Central memory CD4-positive, alpha-beta T cell (primary cell): ENCODE measurements around the gene CYP3A7.
"Not testable (repeated sequence)": the region's sequence is repeated elsewhere in the genome, so short reads cannot be mapped to it uniquely, and the experiment has no call there.

Experiments
- DNase-seq: peaks from one replicate; pipeline ENCODE4 v3.0.0; 2022

Gene CYP3A7

DNA sequence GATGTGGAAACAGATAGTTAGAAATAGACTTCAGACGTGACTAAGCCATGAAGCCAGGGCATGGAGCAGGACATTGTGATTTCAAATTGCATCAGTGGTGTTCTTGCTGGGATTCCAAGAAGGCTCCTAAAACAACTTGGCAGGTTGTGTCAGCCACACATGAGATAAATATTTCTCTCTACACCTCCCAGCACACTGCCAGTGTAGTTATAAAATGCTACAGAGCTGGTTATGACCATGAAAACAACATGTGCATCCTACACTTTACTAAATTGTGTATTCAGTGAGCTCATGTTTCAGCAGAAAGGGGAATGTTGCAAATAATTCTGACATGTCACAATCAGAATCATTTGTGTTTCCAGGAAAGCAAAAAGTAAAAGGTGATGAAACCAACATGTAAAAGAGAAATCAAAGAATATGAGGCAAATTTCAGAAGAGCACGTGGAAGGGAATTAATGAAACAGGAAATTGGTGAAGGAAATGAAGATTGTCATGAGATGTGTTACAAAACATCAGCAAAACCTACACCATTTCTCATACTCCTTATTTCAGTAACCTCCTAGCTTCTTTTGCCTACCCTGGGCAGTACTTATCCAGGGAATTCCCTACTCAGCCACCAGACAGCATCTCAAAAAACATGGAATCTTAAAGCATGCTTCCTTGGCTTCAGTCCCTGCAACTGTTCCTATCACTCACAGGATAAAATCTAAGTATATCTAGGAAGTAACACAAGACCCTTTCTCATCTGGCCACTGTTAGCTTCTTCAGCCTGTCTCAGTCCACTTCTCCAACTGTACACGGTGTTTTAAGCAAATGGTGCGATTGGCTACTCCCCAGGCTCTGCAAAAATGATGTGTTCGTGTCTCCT lies 5.8 kb upstream of the CYP3A7 start:
- DNase-seq = no peak

DNA sequence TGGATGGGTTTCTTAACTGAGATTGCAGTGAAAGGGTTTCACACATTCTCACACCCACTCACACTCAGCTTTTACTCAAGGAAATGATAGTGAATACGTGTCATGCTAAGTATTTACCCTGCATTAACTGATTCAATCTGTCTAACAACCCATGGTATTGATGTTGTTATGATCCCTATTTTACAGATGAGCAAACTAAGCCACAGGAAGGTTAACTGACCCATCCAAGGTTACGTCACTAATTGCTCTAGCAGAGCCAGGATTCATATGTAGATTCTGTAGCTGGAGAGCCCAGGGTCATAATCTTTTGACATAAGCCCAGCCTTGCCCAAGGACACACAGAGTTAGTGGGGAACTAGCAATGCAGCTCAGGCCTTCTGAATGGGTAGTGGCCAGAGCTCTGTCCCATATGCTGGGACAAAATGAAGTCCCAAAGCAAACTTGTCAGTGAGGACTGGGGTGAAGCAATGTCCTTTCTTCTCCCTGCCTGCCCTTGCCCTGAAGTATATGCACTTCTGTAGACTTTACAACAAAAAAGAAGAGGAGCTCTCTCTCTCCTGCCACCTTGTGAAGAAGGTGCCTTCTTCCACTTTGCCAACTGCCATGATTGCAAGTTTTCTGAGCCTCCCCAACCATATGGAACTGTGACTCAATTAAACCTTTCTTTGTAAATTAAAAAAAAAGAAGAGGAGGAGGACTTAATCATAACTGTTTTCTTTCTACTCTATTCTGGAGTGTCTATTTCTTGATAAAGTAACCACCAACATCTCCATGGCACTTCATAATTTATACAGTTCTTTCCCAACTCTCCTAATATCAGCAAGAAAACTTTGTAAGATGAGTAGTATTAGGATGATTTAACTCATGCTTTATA lies 4.9 kb upstream of the CYP3A7 start:
- no peak for DNase-seq

DNA sequence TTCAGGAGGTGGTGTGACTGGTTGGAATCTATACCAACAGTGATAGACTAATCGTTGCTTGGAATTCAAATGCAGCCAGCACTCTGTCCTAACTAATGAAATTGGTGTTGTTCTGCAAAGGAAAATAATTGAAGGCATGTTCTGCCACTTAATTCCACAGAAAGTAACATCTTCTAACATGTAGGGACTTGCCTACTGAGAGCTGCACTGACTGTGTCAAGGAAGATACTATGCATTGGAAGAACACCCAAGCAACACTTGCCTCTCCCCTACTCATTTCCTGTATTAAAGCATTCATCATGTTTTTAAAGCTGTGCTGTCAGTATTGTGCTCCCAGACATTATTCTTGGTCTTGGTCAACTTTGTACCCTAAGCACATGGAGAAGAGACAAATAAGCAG lies 2.7 kb upstream of the CYP3A7 start:
- no peak for DNase-seq

DNA sequence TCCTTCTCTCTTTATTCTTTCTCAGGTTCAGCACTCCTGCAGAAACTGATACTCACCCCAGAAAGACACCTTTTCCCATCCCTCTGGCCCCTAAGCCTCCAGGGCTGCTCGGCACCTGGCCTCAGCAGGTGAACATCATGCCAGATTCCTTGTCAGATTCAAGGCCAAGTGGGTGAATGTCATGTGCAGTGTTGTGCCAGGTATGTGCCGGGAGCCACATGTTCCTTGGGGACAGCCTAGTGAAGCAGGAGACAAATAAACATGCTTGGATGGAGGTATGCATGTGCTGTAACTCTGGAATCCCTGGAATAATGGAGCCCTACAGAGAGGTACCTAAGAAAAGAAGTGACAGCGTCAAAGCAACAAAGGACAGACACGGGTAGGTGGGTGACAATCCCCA lies 1.7 kb upstream of the CYP3A7 start:
- DNase-seq = not testable (repeated sequence)

DNA sequence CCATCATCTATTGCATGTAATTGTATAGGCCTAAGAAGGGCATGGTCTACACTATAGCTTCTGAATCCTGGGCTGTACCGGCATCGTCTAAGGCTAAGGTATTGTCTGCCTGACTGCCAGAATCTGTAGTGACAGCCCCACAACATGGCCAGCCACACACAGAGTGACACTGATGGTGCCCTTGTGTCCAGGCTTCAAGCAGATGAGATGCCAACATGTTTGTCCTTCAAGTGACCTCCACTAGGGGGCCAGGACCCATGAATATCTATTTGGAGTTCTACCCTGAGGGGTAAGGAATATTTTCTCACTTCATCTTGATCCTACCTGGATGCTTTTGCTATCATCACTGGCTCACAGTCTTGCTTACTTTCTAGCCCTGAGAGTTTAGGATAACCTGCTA lies 1.5 kb downstream of the CYP3A7 start:
- DNase-seq = no peak

DNA sequence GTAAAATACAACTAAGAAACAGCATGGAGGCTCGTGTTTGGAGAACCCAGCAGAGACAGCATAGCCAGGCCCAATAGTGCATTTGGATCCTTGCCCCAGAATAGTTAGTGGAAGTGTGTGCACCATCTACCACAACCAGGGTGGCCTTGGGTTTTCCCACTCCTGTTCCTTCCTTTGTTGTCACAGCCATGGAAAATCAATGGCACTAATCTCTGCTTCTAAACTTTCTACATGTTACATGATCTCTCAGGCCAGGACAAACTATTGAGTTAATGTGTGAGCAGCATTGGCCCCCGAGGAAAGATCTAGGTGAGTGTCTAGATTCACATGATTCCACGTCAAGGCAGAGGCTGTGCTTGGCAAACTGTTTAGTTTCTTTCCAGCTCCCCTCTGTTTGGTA lies 2.0 kb downstream of the CYP3A7 start:
- no peak for DNase-seq

DNA sequence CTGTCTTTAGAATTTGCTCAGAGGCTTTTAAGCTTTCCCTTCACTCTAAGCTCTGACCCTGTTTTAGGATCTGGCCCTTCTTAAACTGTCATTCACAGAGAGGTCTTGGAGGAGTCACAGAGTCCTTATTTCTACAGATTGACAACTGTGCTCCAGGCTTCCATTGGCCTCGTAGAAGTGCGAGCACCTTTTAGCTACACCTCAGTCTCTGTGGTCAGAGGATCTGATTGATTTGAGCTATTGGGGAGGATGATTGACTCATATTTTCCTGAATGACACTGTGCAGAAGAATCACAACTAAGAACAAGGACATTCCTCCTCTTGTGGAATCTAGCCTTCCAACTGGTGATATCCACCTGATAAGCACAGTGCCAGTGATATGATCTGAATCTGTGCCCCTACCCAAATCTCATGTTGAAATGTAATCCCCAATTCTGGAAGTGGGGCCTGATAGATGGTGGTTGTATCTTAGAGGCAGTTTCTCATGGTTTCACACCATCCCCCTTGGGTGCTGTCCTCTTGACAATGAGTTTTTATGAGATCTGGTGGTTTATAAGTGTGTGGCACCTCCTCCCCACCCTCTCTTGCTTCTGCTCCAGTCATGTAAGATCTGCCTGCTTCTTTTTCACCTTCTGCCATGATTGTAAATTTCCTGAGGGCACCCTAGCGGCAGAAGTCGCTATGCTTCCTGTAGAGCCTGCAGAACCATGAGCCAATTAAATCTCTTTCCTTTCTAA lies 3.2 kb downstream of the CYP3A7 start:
- no peak for DNase-seq

DNA sequence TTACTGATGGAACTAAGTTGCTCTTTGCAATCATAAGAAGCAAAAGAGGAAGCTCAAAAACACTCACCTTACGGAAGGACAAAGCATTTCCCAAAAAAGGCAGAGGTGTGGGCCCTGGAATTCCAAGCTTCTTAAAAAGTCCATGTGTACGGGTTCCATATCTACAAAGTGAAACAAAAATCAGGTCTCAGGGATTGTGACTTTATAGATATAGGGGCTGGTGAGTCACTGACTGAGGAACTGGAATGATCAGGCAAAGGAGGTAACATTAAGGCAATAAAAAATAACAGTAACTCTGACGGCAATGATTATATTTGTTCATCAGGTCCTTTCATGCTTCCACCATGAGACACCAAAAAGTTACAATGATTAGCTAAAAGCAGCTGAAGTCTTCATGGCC lies 4.0 kb downstream of the CYP3A7 start:
- DNase-seq = no peak

DNA sequence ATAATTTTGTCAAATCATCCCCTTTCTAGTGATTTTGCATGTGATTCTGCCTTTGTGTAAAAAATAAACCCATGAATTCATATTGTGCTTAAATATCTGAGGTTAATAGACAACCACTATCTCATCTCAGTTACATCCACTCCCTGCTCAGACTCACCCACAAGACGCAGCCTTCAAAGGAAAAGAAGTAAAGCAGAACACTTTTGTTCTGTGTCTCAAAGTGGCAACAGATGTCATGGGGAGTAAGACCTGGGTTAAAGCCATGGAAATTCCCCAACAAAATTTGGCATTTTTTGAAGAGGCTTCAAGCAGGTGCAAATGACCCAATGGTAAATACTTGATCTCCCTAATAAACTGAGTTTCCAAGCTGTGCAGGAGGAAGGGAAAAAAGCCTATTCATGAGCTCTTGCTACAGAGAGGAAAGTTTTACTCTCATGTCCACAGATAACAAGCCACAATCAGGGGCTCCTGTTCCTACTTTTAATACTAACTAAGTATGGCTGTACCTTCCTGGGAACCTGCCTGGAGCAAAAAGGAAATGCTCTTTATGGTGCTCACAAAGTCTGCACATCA lies 4.7 kb downstream of the CYP3A7 start:
- DNase-seq = no peak

DNA sequence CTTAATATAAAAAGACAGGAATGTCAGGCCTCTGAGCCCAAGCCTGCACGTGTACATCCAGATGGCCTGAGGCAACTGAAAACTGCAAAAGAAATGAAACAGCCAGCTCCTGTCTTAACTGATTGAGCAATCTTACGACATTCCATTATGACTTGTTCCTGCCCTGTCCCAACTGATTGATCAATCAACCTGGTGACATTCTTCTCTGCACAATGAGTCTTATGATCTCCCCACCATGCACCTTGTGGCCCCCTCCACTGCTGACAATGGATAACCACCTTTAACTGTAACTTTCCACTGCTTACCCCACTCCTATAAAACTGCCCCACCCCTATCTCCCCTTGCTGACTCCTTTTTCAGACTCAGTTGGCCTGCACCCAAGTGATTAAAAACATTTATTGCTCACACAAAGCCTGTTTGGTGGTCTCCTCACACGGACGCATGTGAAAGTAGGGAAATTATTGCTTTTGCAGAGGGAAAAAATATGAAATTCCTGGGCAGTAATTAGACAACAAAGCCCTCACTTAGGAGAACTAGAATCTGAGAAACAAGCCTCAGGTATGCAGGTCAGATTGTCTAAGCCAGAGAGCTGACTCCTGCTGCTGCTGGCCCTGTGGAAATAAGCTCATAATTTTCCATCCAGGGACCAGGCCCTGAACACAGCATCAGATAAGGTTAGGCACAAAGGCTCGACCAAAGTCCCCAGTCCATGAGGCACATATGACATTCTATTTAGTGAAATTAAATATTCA lies 5.3 kb downstream of the CYP3A7 start:
- DNase-seq = no peak

DNA sequence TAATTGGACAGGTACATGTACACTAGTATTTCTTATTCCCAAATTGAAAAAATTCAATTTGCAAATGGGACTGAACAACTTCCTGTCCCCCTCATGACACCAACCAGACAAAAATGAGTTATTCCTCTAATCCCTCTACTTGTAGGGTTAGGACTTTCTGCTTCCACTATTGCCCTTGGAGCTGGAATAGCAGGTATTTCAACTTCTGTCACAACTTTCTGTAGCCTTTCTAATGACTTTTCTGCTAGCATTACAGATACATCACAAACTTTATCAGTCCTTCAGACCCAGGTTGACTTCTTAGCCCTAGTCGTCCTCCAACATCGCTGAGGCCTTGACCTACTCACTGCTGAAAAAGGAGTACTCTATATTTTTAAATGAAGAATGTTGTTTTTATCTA lies 6.4 kb downstream of the CYP3A7 start:
- DNase-seq = no peak

DNA sequence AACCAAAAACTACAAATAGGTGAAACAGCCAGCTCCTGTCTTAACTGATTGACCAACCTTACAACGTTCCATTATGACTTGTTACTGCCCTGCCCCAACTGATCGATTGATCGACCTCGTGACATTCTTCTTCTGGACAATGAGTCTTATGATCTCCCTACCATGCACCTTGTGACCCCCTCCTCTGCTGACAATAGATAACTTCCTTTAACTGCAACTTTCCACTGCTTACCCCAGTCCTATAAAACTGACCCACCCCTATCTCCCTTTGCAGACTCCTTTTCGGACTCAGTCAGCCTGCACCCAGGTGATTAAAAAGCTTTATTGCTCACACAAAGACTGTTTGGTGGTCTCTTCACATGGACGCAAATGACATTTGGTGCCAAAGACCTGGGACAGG lies 11.8 kb downstream of the CYP3A7 start:
- not testable (repeated sequence) for DNase-seq

DNA sequence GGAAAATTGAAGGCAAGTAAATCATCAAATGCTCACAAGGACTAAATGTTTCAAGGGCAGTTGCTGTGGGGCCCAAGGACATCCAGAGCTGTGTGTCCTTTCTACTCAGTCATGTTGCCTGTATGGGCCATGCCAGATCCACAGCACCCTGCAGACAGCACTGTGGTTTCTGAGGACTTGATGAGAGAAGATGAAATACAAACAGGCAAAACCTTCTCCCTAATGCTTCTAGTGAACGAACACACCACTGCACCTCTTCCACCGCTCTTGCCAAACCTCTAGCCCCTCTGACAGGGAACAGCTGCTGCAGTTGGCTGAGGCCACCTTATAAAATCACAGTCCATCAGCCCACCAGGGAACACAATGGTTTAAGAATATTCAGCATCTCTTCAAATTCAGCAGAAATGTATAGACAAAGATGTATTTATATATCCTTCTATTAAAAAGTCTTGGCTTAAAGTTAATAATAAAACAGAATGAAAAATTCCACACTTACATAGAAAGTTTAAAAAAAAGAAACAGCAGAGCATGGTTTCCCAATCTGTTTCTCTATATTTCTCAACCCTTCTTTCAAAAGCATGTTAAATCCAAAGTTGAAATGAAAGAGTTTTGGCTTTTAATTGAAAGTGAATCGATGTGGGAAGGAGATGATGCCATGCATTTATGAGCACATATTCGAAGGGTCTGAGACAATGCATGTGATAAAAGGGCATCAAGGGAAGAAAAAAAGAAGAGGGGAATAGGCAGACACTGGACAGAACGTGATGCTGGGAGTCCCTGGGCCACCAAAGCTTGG lies 14.0 kb downstream of the CYP3A7 start:
- no peak for DNase-seq

DNA sequence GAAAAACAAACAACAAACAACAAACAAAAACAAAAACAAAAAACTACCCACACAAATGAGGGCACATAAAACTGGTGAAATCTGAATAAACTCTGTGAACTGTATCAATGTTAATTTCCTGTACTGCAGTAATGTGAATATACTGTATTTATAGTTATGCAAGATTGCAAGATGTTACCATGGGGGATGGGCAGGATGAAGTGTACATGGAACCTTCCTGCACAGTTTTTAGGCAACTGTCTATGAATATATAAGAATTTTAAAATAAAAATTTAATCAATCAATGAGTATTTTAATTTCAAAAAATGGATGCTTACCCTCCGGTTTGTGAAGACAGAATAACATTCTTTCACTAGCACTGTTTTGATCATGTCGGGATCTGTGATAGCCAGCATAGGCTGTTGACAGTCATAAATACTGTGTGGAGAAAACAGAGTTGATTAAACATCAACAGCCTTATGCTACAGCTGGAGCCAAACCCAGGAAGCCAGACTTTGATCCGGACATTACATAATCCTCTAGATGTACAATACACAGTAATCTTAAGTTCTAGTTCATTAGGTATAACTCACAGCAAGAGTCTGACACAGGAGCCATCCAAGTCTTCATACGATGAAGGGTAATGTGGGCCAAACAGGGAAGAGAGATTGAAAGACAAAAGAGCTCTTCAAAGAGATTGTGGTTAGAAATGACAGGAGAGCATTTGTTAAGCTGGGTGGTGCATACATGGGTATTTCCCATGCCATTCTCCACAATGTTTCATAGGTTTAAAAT lies 14.8 kb downstream of the CYP3A7 start:
- DNase-seq = no peak

DNA sequence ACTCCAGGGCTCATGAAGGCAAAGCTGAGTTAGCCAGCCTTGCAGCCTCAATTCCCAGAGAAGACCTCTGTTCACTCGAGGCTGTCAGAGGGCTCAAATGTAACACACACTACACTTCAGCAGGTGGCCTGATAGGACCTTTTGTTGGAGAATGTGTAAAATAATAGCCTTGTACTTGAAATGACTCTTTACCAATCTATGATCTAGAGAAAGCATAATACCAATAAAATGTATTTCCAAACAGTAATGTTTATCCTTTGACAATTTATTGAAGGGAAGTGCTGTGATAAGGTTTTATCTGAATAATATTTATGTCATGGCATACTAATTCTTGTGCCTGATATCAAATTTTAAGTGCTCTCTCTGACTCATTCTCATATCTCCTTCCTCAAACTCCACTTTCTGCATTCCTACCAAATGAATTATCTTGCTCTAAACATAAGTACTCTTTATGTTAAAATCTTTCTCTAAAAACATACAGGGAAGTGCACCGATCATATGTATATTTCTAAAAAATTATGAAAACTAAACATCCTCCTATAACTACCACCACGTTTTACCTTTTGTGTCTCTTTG lies 20.9 kb downstream of the CYP3A7 start:
- no peak for DNase-seq

DNA sequence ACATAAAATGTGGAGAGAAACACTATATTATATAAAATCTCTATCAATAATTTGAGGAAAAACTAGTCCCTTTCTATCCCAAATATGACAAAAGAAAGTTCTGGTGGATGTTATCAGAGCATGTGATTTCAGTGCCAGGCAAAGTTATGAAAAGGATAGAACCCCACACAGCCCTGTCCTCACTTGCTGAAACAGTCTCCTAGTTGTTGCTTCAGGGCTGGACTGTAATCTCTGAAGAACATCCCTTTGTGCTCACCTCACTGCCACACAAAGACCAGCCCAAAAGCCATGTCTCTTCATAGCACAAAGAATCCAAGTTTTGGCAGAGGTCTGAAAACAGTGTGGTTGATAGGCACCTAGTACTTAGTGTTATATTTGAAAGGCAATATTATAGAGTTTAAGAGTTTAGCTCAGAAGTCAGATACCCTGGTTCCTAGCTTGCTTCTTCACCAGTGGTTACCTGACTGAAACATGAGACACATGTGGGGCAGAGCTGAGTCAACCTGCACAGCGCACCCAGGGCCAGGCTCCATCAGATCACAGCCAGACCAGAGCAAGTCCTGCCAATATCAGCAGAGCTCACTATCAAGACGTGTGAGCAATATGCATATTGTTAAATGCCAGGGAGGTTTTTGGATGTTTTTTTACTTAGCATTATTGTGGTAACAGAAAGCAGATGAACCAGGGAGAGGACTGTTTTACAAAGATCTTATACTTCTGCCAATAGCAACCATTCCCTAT lies 25.0 kb downstream of the CYP3A7 start:
- no peak for DNase-seq

DNA sequence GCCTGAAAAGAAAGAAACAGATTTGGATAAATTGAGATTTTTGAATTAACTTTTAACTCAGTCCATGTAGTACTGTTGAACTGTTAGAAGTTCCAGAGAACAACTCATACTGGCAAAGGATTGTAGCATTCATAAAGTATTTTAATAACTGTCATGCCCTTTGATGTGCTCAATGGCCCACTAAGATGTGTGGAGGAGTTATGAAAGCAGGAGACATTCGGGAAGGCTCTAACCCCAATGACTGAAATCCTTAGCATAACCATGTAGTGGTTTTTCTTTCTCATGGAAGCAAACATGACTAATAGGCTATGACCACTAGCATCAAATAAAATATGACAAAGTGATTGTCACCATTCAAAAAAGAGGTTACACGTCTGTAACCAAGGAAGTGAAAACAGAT lies 25.7 kb downstream of the CYP3A7 start:
- no peak for DNase-seq

DNA sequence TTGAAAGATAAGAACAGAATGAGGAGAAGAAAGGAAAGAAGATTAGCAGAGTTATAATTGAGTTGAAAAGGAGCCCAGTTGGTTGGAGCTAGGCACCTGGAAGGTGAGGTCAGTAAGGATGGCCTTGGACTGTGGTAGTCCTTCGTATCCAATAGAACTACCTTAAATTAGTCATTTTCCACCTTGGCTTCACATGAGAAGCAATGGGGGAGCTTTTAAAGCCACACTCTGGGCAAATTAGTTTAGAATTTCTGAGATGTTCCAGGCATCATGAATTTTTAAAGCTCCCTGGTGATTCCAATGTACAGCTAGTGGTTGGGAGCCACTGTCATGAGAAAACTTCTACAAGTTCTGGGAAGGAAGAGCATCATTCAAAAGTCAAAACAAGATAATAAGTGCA lies 27.9 kb downstream of the CYP3A7 start:
- DNase-seq = no peak

DNA sequence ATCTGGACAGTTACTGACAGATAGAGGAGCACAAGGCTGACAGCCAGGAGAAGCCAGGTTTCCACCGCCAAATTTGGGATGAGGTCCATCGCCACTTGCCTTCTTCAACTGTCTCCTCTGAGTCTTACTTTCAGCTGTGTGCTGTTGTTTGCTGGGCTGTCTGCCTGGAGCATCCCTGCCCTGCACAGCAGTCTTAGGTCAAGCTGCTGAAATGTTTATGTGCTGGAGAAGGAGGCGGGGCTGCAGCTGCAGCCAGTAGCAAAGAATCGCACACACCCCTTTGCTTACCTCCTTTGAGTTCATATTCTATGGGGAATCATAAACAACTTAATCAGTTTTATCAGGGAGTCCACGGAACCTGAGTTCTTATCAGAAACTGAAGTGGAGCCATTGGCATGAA lies 35.0 kb downstream of the CYP3A7 start:
- no peak for DNase-seq
